ENCODE data around the gene ABI3BP. TPM values are rescaled to one million over a fixed set of nuclear protein-coding genes. Genes with fewer than 3 reads are reported as not detected.

ABI3BP gene
- total and polyA plus RNA-seq, 2 experiments from 2014 or later, result 0.42 to 0.57 TPM

- Mint-ChIP-seq H3K4me1 (peaks cover 26% of the 10 kb centered on the region), H3K36me3 (ENCODE audit: low read depth) (no peaks in the 10 kb centered on the region; the same call in 2 of the 3 replicates), H3K9me3 (no peaks in the 10 kb centered on the region), H3K4me3 (no peak overlapping the region), H3K27me3 (ENCODE audit: insufficient read depth, low read depth, poor library complexity) (no peaks in the 10 kb centered on the region), H3K27ac (no peak overlapping the region)
- Histone ChIP-seq H3K27me3 (ENCODE audit: insufficient read depth) (no peaks in the 10 kb centered on the region), H3K4me1 (ENCODE audit: insufficient read depth) (peaks cover 9% of the 10 kb centered on the region), H3K36me3 (ENCODE audit: insufficient read depth) (no peaks in the 10 kb centered on the region), H3K9me2 (ENCODE audit: insufficient read depth) (no peaks in the 10 kb centered on the region), H3K4me3 (no peak overlapping the region), H2AFZ (no peak overlapping the region), H3F3A (replicated peaks; ENCODE audit: low read depth) (no peaks in the 10 kb centered on the region), H3K27ac (ENCODE audit: low read depth) (no peak overlapping the region), H3K4me2 (no peak overlapping the region), H4K20me1 (replicated peaks; ENCODE audit: insufficient read depth) (no peaks in the 10 kb centered on the region), H3K79me2 (replicated peaks; ENCODE audit: insufficient read depth) (no peaks in the 10 kb centered on the region)
- no peak for ATAC-seq
- no peak for DNase-seq (ENCODE audit: low spot score)
- TF ChIP-seq JUNB (IDR thresholded peaks at IDR 0.05; ENCODE audit: unreplicated experiment), result no peak
- no peak for TF ChIP-seq CREB1 (CRISPR knock-in tag; IDR thresholded peaks at IDR 0.05; ENCODE audit: low read depth)
- no peak for TF ChIP-seq ZNF114 (CRISPR knock-in tag; IDR thresholded peaks at IDR 0.05)
- no peak for TF ChIP-seq EZH2phosphoT487 (IDR thresholded peaks at IDR 0.05; ENCODE audit: unreplicated experiment)
- no peak for TF ChIP-seq NANOG (IDR thresholded peaks at IDR 0.05; ENCODE audit: borderline replicate concordance)
- no peak for TF ChIP-seq REST (IDR thresholded peaks at IDR 0.05; ENCODE audit: unreplicated experiment)
- TF ChIP-seq CTCF (conservative IDR thresholded peaks at IDR 0.05; ENCODE audit: low read depth in 2 of 2), result no peak
- no peak for TF ChIP-seq EZH2 (IDR thresholded peaks at IDR 0.05; ENCODE audit: low read depth, unreplicated experiment)
- TF ChIP-seq STAT1 (IDR thresholded peaks at IDR 0.05; ENCODE audit: unreplicated experiment), result no peak
- no peak for TF ChIP-seq ZNF462 (CRISPR knock-in tag; IDR thresholded peaks at IDR 0.05)
- no peak for TF ChIP-seq POLR2AphosphoS5 (IDR thresholded peaks at IDR 0.05; ENCODE audit: low read depth)
- no peak for TF ChIP-seq ETS1 (IDR thresholded peaks at IDR 0.05)
- no peak for TF ChIP-seq ZNF331 (CRISPR knock-in tag; IDR thresholded peaks at IDR 0.05; ENCODE audit: low read depth)
Observed at GRCh38 chr3:100759159-100759558, 234.1 kb downstream of the ABI3BP start.

All from GM23338 (cell line).